GM18520 (cell line): ENCODE results near the gene CUL4B.
"Not testable (repeated sequence)": the region's sequence is repeated elsewhere in the genome, so short reads cannot be mapped to it uniquely, and the experiment has no call there.

ENCODE experiments used
- ATAC-seq: cut with Tn5 transposase; IDR thresholded peaks from one replicate; pipeline ENCODE4 v1.9.1; 2021; ENCODE audit not compliant: unreplicated experiment

The CUL4B gene

GRCh38 chrX:120534413-120535205, 26.2 kb downstream of the CUL4B start:
- no peak for ATAC-seq

DNA sequence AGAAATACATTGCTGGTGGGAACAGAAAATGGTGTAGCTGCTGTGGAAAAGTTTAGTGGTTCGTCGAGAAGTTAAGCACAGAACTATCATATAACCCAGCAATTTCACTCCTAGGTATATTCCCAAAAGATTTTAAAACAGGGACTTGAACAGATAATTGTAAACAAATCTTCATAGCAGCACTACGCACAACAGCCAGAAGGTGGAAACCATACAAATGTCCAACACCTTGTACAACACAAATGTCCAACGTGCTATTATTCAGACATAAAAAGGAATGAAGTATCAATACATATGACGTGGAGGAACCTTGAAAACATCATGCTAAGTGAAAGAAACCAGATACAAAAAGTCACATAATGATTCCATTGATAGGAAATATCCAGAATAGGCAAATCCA, 37.9 kb downstream of the CUL4B start:
- ATAC-seq = no peak

DNA sequence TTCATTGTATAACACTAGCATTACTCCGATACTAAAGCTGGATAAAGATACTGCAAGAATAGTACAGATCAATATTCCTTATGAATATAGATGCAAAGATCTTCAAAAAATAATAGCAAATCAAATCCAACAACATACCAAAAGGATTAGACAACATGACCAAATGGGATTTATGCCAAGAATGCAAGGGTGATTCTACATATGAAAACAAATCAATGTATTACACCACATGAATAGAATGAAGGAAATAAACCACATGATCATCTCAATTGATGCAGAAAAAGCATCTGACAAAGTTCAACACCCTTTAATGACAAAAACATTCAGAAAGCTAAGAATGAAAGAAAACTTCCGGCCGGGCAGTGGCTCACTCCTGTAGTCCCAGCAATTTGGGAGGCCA, 42.8 kb downstream of the CUL4B start:
- ATAC-seq = no peak

DNA sequence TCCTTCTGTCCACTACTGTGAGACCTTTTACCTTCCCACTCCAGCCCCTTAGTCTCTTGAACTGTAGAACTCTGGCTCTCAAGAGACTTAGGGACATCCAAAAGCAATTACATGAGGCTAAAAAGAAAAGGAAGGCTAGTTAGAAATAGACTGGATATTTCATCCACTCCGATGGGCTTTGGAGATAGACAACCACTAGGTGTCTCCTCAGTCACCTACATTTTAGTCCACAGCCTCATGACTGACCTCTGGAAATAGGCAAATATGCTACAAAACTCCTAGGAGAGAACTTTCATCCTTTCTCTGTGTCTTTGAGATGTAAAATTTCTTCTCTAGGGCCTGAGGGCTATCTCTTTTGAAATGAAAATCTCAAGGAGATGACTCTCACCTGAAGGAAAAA, 46.5 kb downstream of the CUL4B start:
- ATAC-seq = no peak

DNA sequence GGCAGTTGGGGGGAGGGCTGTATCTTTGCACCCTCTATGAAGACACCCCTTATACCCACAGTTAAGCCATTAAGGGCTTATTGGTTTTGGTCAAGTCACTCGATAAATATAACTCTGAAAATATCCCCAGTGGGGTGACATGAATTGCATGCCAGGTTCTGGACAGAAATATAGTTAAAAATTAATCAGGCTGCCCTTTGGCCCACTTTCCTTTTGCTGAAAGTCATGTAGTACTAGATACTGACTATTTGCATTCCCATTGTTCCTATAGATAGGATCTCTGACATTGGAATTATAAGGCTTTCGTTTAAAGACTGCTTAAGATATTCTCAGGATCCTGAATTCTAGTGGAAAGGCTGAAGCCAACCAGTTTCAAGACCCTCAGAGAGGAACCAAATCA, 48.1 kb downstream of the CUL4B start:
- ATAC-seq = no peak

GRCh38 chrX:120512222-120512621, 48.5 kb downstream of the CUL4B start:
- ATAC-seq = no peak

GRCh38 chrX:120504569-120504968, 56.2 kb downstream of the CUL4B start:
- ATAC-seq = no peak

DNA sequence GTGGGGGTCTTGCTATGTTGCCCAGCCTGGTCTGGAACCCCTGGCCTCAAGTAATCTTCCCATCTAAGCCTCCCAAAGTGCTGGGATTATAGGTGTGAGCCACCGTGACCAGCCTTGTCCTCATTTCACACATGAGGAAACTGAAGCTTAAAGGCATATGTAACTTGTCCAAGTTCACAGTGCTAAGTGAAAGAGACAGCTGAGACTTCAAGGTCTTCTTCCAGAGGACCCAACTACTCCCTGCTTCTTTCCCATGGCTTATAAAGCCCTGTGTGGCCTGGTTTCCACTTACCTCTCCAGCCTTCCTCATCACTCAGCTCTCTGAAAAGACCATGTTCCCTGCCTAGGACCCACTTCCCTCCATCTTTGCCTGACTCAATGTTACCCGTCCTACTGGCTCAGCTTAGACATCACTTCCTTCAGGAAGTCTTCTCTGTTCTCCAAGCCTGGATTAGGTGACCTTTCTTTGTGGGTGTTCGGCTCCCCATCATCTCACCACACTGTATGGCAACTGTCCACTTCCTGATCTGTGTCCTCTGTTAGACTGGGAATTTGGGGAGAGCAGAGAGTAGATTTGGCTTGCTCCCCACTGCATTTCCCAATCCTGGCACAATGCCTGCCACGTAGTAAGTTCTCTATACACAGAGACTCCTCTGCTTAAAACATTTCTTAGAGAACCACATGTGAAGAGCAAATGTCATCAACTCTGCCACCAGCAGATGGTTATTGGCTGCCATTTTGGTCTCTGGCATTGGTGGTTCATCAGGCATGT, 61.3 kb downstream of the CUL4B start:
- ATAC-seq = no peak

DNA sequence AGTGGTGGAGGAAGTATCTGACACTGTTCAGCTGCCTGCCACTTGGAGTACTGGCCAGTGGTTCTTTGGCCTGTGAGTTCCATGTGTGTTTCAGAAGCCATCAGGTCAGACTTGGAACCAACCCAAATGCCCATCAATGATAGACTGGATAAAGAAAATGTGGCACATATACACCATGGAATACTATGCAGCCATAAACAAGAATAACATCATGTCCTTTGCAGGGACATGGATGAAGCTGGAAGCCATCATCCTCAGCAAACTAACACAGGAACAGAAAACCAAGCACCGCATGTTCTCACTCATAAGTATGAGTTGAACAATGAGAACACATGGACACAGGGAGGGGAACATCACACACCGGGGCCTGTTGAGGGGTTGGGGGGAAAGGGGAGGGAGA, 70.6 kb downstream of the CUL4B start:
- not testable (repeated sequence) for ATAC-seq

- no peak for ATAC-seq
Observed at GRCh38 chrX:120486786-120487185, 74.0 kb downstream of the CUL4B start.

GRCh38 chrX:120485638-120486520, 74.9 kb downstream of the CUL4B start:
- ATAC-seq = peak; percentile 67

GRCh38 chrX:120485315-120485637, 75.5 kb downstream of the CUL4B start:
- peak; percentile 5 for ATAC-seq

GRCh38 chrX:120477453-120477852, 83.3 kb downstream of the CUL4B start:
- ATAC-seq = no peak

DNA sequence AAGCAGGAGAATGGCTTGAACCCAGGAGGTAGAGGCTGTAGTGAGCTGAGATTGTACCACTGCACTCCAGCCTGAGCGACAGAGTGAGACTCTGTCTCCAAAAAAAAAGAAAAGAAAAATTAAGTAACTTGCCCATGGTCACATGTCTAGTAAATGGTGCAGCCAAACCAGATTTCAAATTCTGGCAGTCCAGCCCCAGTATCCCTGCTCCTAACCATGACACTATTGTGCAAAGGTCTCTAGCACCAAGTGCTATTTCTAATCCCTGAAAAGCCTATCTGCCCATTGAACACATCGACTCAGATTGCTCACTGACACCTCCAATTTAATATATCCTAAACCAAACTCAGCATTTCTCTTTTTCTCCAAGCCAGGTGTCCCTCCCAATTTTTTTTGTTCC, 84.0 kb downstream of the CUL4B start:
- no peak for ATAC-seq

GRCh38 chrX:120475447-120475846, 85.3 kb downstream of the CUL4B start:
- ATAC-seq = not testable (repeated sequence)
